Measurements from ENCODE around the gene EXD2.

- TF ChIP-seq CTCF (IDR thresholded peaks at IDR 0.05) (no peak), POLR2A (IDR thresholded peaks at IDR 0.05) (no peak)
Observed at GRCh38 chr14:69170839-69171238, 20.5 kb upstream of the EXD2 start.

All from uterus (tissue), 2 donors.